Loucy (cell line): ENCODE measurements around the gene MCTP2.

Experiments
- H2AFZ ChIP-seq: fragments of 200-600 bp; sonication (generic); 2 replicates; pipeline ENCODE4 v1.6.0; 2016; ENCODE audit warnings: antibody characterized with exemption, mild to moderate bottlenecking, low read length, moderate library complexity
- H3F3A ChIP-seq: fragments of 200-600 bp; 2 replicates; pipeline ENCODE4 v1.6.0; 2016; ENCODE audit warnings: antibody characterized with exemption, low read depth, mild to moderate bottlenecking
- H3K27me3 ChIP-seq: fragments of 200-600 bp; sonication (generic); 2 replicates; pipeline ENCODE4 v1.6.1; 2014; ENCODE audit warnings: low read length, mild to moderate bottlenecking; ENCODE audit not compliant: insufficient read depth, poor library complexity, severe bottlenecking
- H3K36me3 ChIP-seq: fragments of 200-600 bp; sonication (generic); 2 replicates; pipeline ENCODE4 v1.6.1; 2016; ENCODE audit warnings: low read length; ENCODE audit not compliant: insufficient read depth
- H3K4me1 ChIP-seq: fragments of 200-600 bp; sonication (generic); 2 replicates; pipeline ENCODE4 v1.5.1; 2014; ENCODE audit warnings: low read length, mild to moderate bottlenecking; ENCODE audit not compliant: insufficient read depth, poor library complexity, severe bottlenecking
- H3K4me2 ChIP-seq: fragments of 200-600 bp; sonication (generic); 2 replicates; pipeline ENCODE4 v1.6.0; 2014; ENCODE audit warnings: antibody characterized with exemption, low read length, low read depth, mild to moderate bottlenecking; ENCODE audit not compliant: poor library complexity, severe bottlenecking
- H3K4me3 ChIP-seq: fragments of 200-600 bp; sonication (generic); 2 replicates; pipeline ENCODE4 v1.5.1; 2014; ENCODE audit warnings: low read length, mild to moderate bottlenecking, mixed read lengths; ENCODE audit not compliant: poor library complexity, severe bottlenecking
- H3K79me2 ChIP-seq: fragments of 200-600 bp; sonication (generic); 2 replicates; pipeline ENCODE4 v1.6.1; 2014; ENCODE audit warnings: low read length; ENCODE audit not compliant: insufficient read depth
- H3K9ac ChIP-seq: fragments of 200-600 bp; sonication (generic); 2 replicates; pipeline ENCODE4 v1.6.0; 2014; ENCODE audit warnings: mild to moderate bottlenecking, low read depth, low read length, moderate library complexity; ENCODE audit not compliant: poor library complexity, severe bottlenecking
- H3K9me2 ChIP-seq: fragments of 200-600 bp; sonication (generic); replicated peaks from 2 replicates; pipeline ENCODE4 v1.6.1; 2016; ENCODE audit warnings: low read depth, low read length, mixed read lengths
- H3K9me3 ChIP-seq: fragments of 200-600 bp; sonication (generic); 2 replicates; pipeline ENCODE4 v1.6.1; 2014; ENCODE audit warnings: mild to moderate bottlenecking, antibody characterized with exemption, low read length, low read depth; ENCODE audit not compliant: insufficient read depth
- H4K20me1 ChIP-seq: fragments of 200-600 bp; sonication (generic); 2 replicates; pipeline ENCODE4 v1.6.0; 2014; ENCODE audit warnings: antibody characterized with exemption, low read length, mild to moderate bottlenecking; ENCODE audit not compliant: insufficient read depth, poor library complexity, severe bottlenecking
- EZH2phosphoT487 ChIP-seq: fragments of 200-600 bp; IDR thresholded peaks from 2 replicates; pipeline ENCODE4 v1.6.1; 2018; ENCODE audit warnings: antibody characterized with exemption, mild to moderate bottlenecking, moderate library complexity, borderline replicate concordance
- TF ChIP-seq, protein P1 (sequence below): fragments of 200-600 bp; sonication (generic); conservative IDR thresholded peaks from 2 replicates; pipeline ENCODE4 v1.5.1; 2014; ENCODE audit warnings: mild to moderate bottlenecking, antibody characterized with exemption, low read length

The MCTP2 gene

DNA sequence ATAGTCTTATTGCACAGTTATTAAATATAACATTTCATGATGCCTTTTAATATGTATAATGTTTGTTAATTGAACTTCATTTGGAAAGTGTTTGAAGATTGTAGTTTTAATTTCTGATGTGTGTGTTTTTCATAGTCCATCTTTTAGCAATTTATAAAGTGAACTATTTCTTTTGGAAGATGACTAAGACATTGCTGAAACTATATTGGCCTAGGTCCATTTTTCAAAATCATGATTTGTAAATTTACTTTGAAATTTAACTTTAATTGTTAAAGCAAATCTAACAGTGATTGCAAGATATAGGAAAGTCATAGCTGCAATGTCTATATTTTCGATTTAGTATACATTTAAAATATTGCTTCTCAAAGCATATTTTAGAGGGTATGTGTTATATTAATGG is 30.8 kb downstream of the MCTP2 start:
- no peaks in the 10 kb centered on the region for H3K9me3 ChIP-seq
- peaks cover 99% of the 10 kb centered on the region for H3K79me2 ChIP-seq
- H3K9me2 ChIP-seq, result no peaks in the 10 kb centered on the region
- no peaks in the 10 kb centered on the region for H3K27me3 ChIP-seq
- no peak overlapping the region for H3K4me2 ChIP-seq
- H3K36me3 ChIP-seq, result peaks cover 6% of the 10 kb centered on the region; the same call in 1 of the 2 replicates
- H3F3A ChIP-seq, result no peaks in the 10 kb centered on the region
- H3K4me1 ChIP-seq, result peaks cover 75% of the 10 kb centered on the region
- TF ChIP-seq EZH2phosphoT487, result no peak
- TF ChIP-seq, protein P1, sequence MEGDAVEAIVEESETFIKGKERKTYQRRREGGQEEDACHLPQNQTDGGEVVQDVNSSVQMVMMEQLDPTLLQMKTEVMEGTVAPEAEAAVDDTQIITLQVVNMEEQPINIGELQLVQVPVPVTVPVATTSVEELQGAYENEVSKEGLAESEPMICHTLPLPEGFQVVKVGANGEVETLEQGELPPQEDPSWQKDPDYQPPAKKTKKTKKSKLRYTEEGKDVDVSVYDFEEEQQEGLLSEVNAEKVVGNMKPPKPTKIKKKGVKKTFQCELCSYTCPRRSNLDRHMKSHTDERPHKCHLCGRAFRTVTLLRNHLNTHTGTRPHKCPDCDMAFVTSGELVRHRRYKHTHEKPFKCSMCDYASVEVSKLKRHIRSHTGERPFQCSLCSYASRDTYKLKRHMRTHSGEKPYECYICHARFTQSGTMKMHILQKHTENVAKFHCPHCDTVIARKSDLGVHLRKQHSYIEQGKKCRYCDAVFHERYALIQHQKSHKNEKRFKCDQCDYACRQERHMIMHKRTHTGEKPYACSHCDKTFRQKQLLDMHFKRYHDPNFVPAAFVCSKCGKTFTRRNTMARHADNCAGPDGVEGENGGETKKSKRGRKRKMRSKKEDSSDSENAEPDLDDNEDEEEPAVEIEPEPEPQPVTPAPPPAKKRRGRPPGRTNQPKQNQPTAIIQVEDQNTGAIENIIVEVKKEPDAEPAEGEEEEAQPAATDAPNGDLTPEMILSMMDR, result no peak
- no peak overlapping the region for H3K4me3 ChIP-seq
- no peak overlapping the region for H2AFZ ChIP-seq
- peaks cover 3% of the 10 kb centered on the region for H4K20me1 ChIP-seq
- no peak overlapping the region for H3K9ac ChIP-seq

DNA sequence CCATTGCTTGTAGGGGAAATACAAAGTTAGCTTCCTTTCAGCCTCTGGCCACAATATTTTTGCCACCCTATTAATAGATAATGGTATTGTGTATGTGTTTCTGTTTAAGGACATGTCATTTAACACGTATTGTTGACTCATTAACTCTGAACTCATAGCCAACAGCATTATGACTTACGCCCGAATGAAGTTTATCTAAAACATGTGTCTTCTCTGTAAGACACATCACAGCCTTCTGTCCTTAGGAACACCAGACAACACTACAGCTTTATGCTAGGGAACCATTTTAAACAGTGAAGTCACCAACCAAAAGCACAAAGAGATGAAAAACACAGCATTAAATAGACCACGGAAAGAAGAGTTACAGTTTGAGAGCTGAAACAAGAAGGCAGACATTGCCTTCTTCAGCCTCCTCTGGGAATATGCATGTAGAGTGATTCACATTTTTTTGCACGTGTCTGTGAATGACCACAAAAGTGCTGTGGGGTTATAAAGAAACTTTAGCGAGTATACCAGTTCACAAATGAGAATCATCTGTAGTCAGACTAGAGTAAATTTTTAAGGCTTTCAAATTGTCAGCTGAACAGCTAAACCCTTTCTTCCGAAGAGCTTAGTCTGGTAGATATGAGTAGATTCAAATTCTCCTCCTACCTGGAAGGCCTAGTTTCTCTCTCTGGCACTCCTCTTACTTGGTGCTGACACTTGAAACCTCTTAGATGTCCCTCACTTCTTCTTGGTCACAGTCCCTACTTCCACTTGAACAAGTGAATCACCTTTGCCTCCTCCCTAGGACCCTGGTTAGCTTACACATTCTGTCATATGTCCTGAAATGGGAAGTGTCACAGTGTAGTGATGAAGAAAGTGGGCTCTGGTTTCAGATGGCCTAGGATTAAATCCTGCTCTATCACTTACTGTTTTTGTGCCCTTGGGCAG is 32.2 kb downstream of the MCTP2 start:
- Histone ChIP-seq H2AFZ (no peak overlapping the region), H3K79me2 (peaks cover 99% of the 10 kb centered on the region), H3K36me3 (peaks cover 6% of the 10 kb centered on the region; the same call in 1 of the 2 replicates), H3K27me3 (no peaks in the 10 kb centered on the region), H3K4me2 (peak overlapping the region; percentile 35), H3K4me3 (peak overlapping the region; percentile 1), H3K9me2 (no peaks in the 10 kb centered on the region), H3K9me3 (no peaks in the 10 kb centered on the region), H4K20me1 (peaks cover 3% of the 10 kb centered on the region), H3K9ac (peak overlapping the region; percentile 43), H3F3A (no peaks in the 10 kb centered on the region), H3K4me1 (peaks cover 69% of the 10 kb centered on the region)
- TF ChIP-seq EZH2phosphoT487, result no peak
- TF ChIP-seq, protein P1, result no peak

DNA sequence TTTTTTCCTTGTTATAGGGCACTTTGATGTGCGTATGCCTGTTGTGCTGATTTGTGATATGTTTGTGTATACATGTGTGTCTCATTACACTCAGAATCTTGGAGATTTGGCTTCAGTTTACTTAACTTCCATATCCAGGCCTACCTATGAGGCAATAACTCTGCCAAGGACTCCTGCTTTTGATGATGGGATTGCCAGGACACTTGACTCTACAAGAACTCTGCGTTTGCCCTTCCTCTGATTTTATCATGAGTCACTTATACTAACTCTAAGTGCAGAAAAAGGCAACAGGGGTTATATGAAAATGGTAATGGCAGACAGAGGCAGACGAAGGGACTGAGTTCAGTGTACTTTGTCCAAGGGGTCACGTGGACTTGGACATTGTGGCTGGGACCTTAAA is 33.6 kb downstream of the MCTP2 start:
- H4K20me1 ChIP-seq, result peaks cover 3% of the 10 kb centered on the region
- no peaks in the 10 kb centered on the region for H3K9me2 ChIP-seq
- no peak overlapping the region for H3K9ac ChIP-seq
- H3K4me1 ChIP-seq, result peaks cover 66% of the 10 kb centered on the region
- TF ChIP-seq, protein P1, result no peak
- no peak for TF ChIP-seq EZH2phosphoT487
- no peaks in the 10 kb centered on the region for H3F3A ChIP-seq
- H3K79me2 ChIP-seq, result peaks cover 99% of the 10 kb centered on the region
- H3K4me2 ChIP-seq, result no peak overlapping the region
- no peaks in the 10 kb centered on the region for H3K9me3 ChIP-seq
- H3K4me3 ChIP-seq, result no peak overlapping the region
- no peaks in the 10 kb centered on the region for H3K27me3 ChIP-seq
- no peak overlapping the region for H2AFZ ChIP-seq
- H3K36me3 ChIP-seq, result peaks cover 4% of the 10 kb centered on the region; the same call in 1 of the 2 replicates
